ENCODE measurements around the gene AKAP12.

The AKAP12 gene

DNA sequence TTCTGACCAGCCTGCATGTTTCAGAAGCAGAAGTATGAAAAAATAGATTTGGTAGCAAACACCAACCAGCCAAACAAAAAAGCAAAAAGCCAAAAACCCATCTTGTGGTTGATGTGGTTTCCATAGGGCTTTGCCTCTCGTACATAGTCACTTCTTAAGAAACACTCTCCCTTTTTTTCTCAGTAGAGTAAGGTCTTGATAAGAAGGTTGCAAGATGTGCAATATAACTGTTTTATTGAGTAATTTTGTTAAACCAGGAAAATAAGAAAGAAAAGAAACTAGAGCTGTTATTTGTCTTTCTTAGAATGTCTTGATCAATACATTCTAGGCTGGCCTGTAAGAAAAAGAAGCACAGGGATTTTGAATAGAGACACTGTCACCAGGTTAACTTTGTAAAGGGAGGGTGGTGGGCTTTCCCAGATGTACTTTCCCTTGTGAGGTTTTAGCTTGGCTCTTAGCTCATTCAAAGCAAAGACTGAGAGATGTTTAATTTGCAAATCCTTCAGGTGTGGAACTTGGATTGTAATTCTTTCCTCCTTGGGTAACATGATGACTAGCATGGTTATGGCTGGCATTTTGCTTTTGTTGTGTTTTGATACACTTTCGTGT, 49.7 kb downstream of the AKAP12 start:
- peak; percentile 6 for DNase-seq
- no peak overlapping the region for H3K27ac ChIP-seq (ENCODE audit: low read length)
- TF ChIP-seq EZH2 (IDR thresholded peaks at IDR 0.05; ENCODE audit: borderline replicate concordance, low read depth, low read length, severe bottlenecking), result no peak
- TF ChIP-seq, protein P1, sequence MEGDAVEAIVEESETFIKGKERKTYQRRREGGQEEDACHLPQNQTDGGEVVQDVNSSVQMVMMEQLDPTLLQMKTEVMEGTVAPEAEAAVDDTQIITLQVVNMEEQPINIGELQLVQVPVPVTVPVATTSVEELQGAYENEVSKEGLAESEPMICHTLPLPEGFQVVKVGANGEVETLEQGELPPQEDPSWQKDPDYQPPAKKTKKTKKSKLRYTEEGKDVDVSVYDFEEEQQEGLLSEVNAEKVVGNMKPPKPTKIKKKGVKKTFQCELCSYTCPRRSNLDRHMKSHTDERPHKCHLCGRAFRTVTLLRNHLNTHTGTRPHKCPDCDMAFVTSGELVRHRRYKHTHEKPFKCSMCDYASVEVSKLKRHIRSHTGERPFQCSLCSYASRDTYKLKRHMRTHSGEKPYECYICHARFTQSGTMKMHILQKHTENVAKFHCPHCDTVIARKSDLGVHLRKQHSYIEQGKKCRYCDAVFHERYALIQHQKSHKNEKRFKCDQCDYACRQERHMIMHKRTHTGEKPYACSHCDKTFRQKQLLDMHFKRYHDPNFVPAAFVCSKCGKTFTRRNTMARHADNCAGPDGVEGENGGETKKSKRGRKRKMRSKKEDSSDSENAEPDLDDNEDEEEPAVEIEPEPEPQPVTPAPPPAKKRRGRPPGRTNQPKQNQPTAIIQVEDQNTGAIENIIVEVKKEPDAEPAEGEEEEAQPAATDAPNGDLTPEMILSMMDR (IDR thresholded peaks at IDR 0.05; ENCODE audit: borderline replicate concordance, extremely low read depth, low read length, poor library complexity, severe bottlenecking), result no peak
- no peak overlapping the region for H3K9ac ChIP-seq (ENCODE audit: low read depth, low read length)
- H3K4me1 ChIP-seq (ENCODE audit: insufficient read depth, low read length), result peaks cover 25% of the 10 kb centered on the region
- no peaks in the 10 kb centered on the region for H3K79me2 ChIP-seq (ENCODE audit: insufficient read depth, low read length)
- H3K36me3 ChIP-seq (ENCODE audit: insufficient read depth, low read length), result no peaks in the 10 kb centered on the region
- ATAC-seq (ENCODE audit: insufficient read depth, low read depth), result peak; percentile 76
- H3K9me3 ChIP-seq (ENCODE audit: insufficient read depth, low read length, severe bottlenecking), result no peaks in the 10 kb centered on the region
- peaks cover 6% of the 10 kb centered on the region for H3K27me3 ChIP-seq (ENCODE audit: insufficient read depth, low read length, poor library complexity)
- no peaks in the 10 kb centered on the region for H4K20me1 ChIP-seq (ENCODE audit: insufficient read depth, low read length)
- H3K4me3 ChIP-seq (ENCODE audit: low read depth in 1 of 2, low read length in 2 of 2), result no peak overlapping the region
- H3K4me2 ChIP-seq (ENCODE audit: insufficient read depth, low read length), result no peak overlapping the region
- no peak overlapping the region for H2AFZ ChIP-seq (ENCODE audit: low read depth, low read length)

DNA sequence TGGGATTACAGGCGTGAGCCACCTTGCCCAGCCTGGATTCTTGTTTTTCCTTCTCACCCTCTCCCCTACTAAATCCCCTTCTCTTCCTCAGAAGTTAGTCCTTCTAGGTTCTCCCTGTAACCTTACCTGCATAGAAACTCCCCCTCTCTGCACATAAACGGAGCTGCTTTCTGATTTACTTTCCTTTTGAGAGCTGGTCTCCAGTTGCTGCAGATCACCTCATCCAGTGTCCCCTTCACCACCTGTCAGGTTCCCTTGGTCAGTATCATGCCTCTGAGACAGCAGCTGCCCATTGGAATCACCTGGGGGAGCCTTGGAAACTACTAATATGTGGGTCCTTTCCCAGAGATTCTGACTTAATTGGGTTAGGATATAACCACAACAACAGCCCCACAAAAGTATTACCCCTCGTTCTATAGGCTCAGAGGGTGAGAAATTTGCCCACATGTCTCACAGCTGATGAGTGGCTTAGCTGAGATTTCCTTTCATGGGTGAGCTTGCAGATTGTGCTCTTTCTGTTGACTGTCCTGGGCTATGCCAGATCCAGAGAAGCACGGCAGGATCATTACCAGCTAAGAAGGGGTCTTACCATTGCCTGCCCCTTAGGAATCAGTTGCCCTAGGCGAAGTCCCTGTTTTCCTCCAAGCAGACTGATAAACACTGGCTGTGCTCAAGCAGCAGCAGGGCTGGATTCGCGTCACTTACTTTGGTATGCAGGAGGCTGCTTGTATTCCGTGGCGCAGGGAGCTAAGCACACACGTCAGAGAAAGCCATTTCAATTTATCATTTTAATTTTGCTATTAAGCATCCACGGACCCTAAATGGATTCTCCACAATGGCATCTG, 51.3 kb downstream of the AKAP12 start:
- Histone ChIP-seq H3K79me2 (ENCODE audit: insufficient read depth, low read length) (no peaks in the 10 kb centered on the region), H3K4me1 (ENCODE audit: insufficient read depth, low read length) (peaks cover 25% of the 10 kb centered on the region), H3K9me3 (ENCODE audit: insufficient read depth, low read length, severe bottlenecking) (no peaks in the 10 kb centered on the region), H4K20me1 (ENCODE audit: insufficient read depth, low read length) (no peaks in the 10 kb centered on the region), H3K9ac (ENCODE audit: low read depth, low read length) (no peak overlapping the region), H3K4me3 (ENCODE audit: low read depth in 1 of 2, low read length in 2 of 2) (no peak overlapping the region), H3K4me2 (ENCODE audit: insufficient read depth, low read length) (no peak overlapping the region; the same call in 1 of the 2 replicates), H3K27me3 (ENCODE audit: insufficient read depth, low read length, poor library complexity) (peaks cover 15% of the 10 kb centered on the region), H3K27ac (ENCODE audit: low read length) (no peak overlapping the region), H3K36me3 (ENCODE audit: insufficient read depth, low read length) (no peaks in the 10 kb centered on the region), H2AFZ (ENCODE audit: low read depth, low read length) (no peak overlapping the region)
- ATAC-seq (ENCODE audit: insufficient read depth, low read depth), result no peak
- no peak for DNase-seq
- TF ChIP-seq, protein P1 (IDR thresholded peaks at IDR 0.05; ENCODE audit: borderline replicate concordance, extremely low read depth, low read length, poor library complexity, severe bottlenecking), result no peak
- no peak for TF ChIP-seq EZH2 (IDR thresholded peaks at IDR 0.05; ENCODE audit: borderline replicate concordance, low read depth, low read length, severe bottlenecking)

DNA sequence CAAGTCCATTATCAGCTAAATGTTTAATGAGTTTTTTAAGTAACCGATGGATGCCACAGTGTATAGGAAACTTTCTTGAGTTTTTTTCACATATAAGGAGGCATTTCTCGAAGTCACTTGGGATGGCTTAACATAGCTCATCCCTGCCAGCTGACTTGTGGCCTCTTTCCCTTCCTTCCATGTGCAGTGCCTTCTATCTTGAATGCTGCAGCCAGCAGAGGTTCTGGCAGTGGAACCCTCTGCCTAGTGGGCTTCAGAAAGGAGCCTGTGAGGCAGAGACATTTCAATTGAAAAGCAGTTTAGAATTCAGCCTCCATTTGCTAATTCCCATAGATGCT, 51.9 kb downstream of the AKAP12 start:
- Histone ChIP-seq H4K20me1 (ENCODE audit: insufficient read depth, low read length) (no peaks in the 10 kb centered on the region), H3K36me3 (ENCODE audit: insufficient read depth, low read length) (no peaks in the 10 kb centered on the region), H3K4me2 (ENCODE audit: insufficient read depth, low read length) (no peak overlapping the region), H3K4me1 (ENCODE audit: insufficient read depth, low read length) (peaks cover 25% of the 10 kb centered on the region), H3K9me3 (ENCODE audit: insufficient read depth, low read length, severe bottlenecking) (no peaks in the 10 kb centered on the region), H3K27ac (ENCODE audit: low read length) (no peak overlapping the region), H3K79me2 (ENCODE audit: insufficient read depth, low read length) (no peaks in the 10 kb centered on the region), H3K4me3 (ENCODE audit: low read depth in 1 of 2, low read length in 2 of 2) (no peak overlapping the region), H3K9ac (ENCODE audit: low read depth, low read length) (no peak overlapping the region), H3K27me3 (ENCODE audit: insufficient read depth, low read length, poor library complexity) (peaks cover 16% of the 10 kb centered on the region), H2AFZ (ENCODE audit: low read depth, low read length) (no peak overlapping the region)
- DNase-seq (no peak), ATAC-seq (ENCODE audit: insufficient read depth, low read depth) (no peak)
- TF ChIP-seq EZH2 (IDR thresholded peaks at IDR 0.05; ENCODE audit: borderline replicate concordance, low read depth, low read length, severe bottlenecking), result no peak
- TF ChIP-seq, protein P1 (IDR thresholded peaks at IDR 0.05; ENCODE audit: borderline replicate concordance, extremely low read depth, low read length, poor library complexity, severe bottlenecking), result no peak
